Measurements from ENCODE around the gene WDFY2.

GRCh38 chr13:51808811-51809210, 224.5 kb downstream of the WDFY2 start:
- TF ChIP-seq POLR2A (IDR thresholded peaks at IDR 0.05) (no peak), EP300 (IDR thresholded peaks at IDR 0.05) (no peak)
- TF ChIP-seq, protein P1, sequence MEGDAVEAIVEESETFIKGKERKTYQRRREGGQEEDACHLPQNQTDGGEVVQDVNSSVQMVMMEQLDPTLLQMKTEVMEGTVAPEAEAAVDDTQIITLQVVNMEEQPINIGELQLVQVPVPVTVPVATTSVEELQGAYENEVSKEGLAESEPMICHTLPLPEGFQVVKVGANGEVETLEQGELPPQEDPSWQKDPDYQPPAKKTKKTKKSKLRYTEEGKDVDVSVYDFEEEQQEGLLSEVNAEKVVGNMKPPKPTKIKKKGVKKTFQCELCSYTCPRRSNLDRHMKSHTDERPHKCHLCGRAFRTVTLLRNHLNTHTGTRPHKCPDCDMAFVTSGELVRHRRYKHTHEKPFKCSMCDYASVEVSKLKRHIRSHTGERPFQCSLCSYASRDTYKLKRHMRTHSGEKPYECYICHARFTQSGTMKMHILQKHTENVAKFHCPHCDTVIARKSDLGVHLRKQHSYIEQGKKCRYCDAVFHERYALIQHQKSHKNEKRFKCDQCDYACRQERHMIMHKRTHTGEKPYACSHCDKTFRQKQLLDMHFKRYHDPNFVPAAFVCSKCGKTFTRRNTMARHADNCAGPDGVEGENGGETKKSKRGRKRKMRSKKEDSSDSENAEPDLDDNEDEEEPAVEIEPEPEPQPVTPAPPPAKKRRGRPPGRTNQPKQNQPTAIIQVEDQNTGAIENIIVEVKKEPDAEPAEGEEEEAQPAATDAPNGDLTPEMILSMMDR (IDR thresholded peaks at IDR 0.05): no peak
